Activated naive CD4-positive, alpha-beta T cell treated with Interleukin-2 at 50 U/mL for 16 hours (primary cell): ENCODE measurements around the gene DDIT3.
A peak's percentile ranks its signal among the peaks of the same experiment; 100 is the strongest.

Experiments used
- DNase-seq: peaks from one replicate; pipeline ENCODE4 v3.0.0-alpha.2; 2020

DDIT3 gene

GRCh38 chr12:57546438-57547287, 26.3 kb upstream of the DDIT3 start, which contains the start of gene DCTN2:
TSS of gene DCTN2 (minus strand) at chr12:57547192. CDS start at chr12:57547063, 129 bp downstream.
- peak; percentile 95 for DNase-seq

GRCh38 chr12:57545809-57546437, 25.6 kb upstream of the DDIT3 start:
- DNase-seq: no peak

- no peak for DNase-seq
Measured at GRCh38 chr12:57543581-57543980, 23.3 kb upstream of the DDIT3 start.

GRCh38 chr12:57541717-57542116, 21.4 kb upstream of the DDIT3 start:
- no peak for DNase-seq

GRCh38 chr12:57541001-57541400, 20.7 kb upstream of the DDIT3 start:
- no peak for DNase-seq

GRCh38 chr12:57539134-57539768, 18.9 kb upstream of the DDIT3 start:
- DNase-seq: no peak

- no peak for DNase-seq
Measured at GRCh38 chr12:57536597-57536942, 16.3 kb upstream of the DDIT3 start.

GRCh38 chr12:57535764-57536596, 15.7 kb upstream of the DDIT3 start:
- no peak for DNase-seq

- DNase-seq: no peak
Measured at GRCh38 chr12:57534991-57535543, 14.8 kb upstream of the DDIT3 start.

GRCh38 chr12:57534250-57534649, 13.9 kb upstream of the DDIT3 start:
- no peak for DNase-seq

- DNase-seq: no peak
Measured at GRCh38 chr12:57533108-57533507, 12.8 kb upstream of the DDIT3 start.

- DNase-seq: no peak
Measured at GRCh38 chr12:57531836-57532235, 11.5 kb upstream of the DDIT3 start.

GRCh38 chr12:57530396-57531142, 10.3 kb upstream of the DDIT3 start:
- DNase-seq: no peak

- no peak for DNase-seq
Measured at GRCh38 chr12:57529831-57530230, 9.5 kb upstream of the DDIT3 start.

- DNase-seq: no peak
Measured at GRCh38 chr12:57528831-57529555, 8.7 kb upstream of the DDIT3 start.

GRCh38 chr12:57528176-57528575, 7.9 kb upstream of the DDIT3 start:
- DNase-seq: no peak

- DNase-seq: no peak
Measured at GRCh38 chr12:57527184-57527583, 6.9 kb upstream of the DDIT3 start.

GRCh38 chr12:57526477-57527126, 6.3 kb upstream of the DDIT3 start:
- no peak for DNase-seq

GRCh38 chr12:57525615-57526383, 5.5 kb upstream of the DDIT3 start:
- no peak for DNase-seq
